ENCODE results near the gene DNMT1.

- TF ChIP-seq CTCF (IDR thresholded peaks at IDR 0.05) (no peak), ZFX (IDR thresholded peaks at IDR 0.05; ENCODE audit: borderline replicate concordance) (no peak)
Observed at GRCh38 chr19:10110076-10110971, 84.4 kb downstream of the DNMT1 start.
